CD4-positive, alpha-beta T cell (primary cell): ENCODE measurements around the gene NSFL1C. TPM values are rescaled to one million over a fixed set of nuclear protein-coding genes. Genes with fewer than 3 reads are reported as not detected.
A peak's percentile ranks its signal among the peaks of the same experiment; 100 is the strongest.

Experiments used
- ATAC-seq: fragments of 200-7000 bp; cut with Tn5 transposase; one replicate; pipeline ENCODE4 v1.10.0; 2022; ENCODE audit warnings: mild to moderate bottlenecking; ENCODE audit not compliant: poor library complexity
- CTCF ChIA-PET: fragments of 350-600 bp; sonication (Branson Sonifier 250); formaldehyde crosslinking; loops from one replicate; lab custom pipeline; 2021; ENCODE audit warnings: antibody characterized with exemption, inconsistent platforms; lab: Charles Lee
- POLR2A ChIA-PET: fragments of 350-600 bp; sonication (Branson Sonifier 250); formaldehyde crosslinking; loops from one replicate; lab custom pipeline; 2021; ENCODE audit warnings: antibody characterized with exemption, inconsistent platforms; lab: Charles Lee
- DNase-seq, 14 experiments: peaks; one replicate each; pipeline ENCODE4 v3.0.0-alpha.2; 2013 to 2020; ENCODE audit warnings: mixed read lengths in 2 of 14
- H3K27ac ChIP-seq, 2 donors: one replicate each; pipeline versions ENCODE4 v1.5.1 to v1.7.0; 2013; ENCODE audit warnings: low read length in 2 of 2, low read depth in 1 of 2, mild to moderate bottlenecking in 1 of 2
- H3K27me3 ChIP-seq, 2 experiments: 1 replicate in 1 of 2; 2 replicates in 1 of 2; pipeline versions ENCODE4 v1.6.1 to v1.7.0; 2013; ENCODE audit warnings: low read length in 2 of 2, control low read depth in 1 of 2, mild to moderate bottlenecking in 1 of 2, moderate library complexity in 1 of 2; ENCODE audit not compliant: insufficient read depth in 2 of 2, control insufficient read depth in 1 of 2
- H3K36me3 ChIP-seq: one replicate; pipeline ENCODE4 v1.6.1; 2013; ENCODE audit warnings: low read length, control low read depth; ENCODE audit not compliant: insufficient read depth
- H3K4me1 ChIP-seq: one replicate; pipeline ENCODE4 v1.6.1; 2013; ENCODE audit warnings: low read length, control low read depth; ENCODE audit not compliant: insufficient read depth
- H3K4me3 ChIP-seq: one replicate; pipeline ENCODE4 v1.5.1; 2013; ENCODE audit warnings: mild to moderate bottlenecking, low read length, moderate library complexity
- H3K9me3 ChIP-seq, 2 experiments: 1 replicate in 1 of 2; 2 replicates in 1 of 2; pipeline versions ENCODE4 v1.6.1 to v1.7.0; 2013; ENCODE audit warnings: low read length in 2 of 2, mild to moderate bottlenecking in 2 of 2, control low read depth in 1 of 2, moderate library complexity in 1 of 2; ENCODE audit not compliant: control insufficient read depth in 1 of 2, insufficient read depth in 1 of 2
- H3K27ac Mint-ChIP-seq: one replicate; pipeline ENCODE4 v1.8.0; 2020; ENCODE audit warnings: mixed read lengths
- H3K27me3 Mint-ChIP-seq: one replicate; pipeline ENCODE4 v1.8.0; 2021; ENCODE audit warnings: mixed read lengths
- H3K36me3 Mint-ChIP-seq: one replicate; pipeline ENCODE4 v1.8.0; 2021; ENCODE audit warnings: low read depth, mixed read lengths
- H3K4me1 Mint-ChIP-seq: one replicate; pipeline ENCODE4 v1.8.0; 2021; ENCODE audit warnings: low read depth, mixed read lengths
- H3K4me3 Mint-ChIP-seq: one replicate; pipeline ENCODE4 v1.8.0; 2020; ENCODE audit warnings: mild to moderate bottlenecking, mixed read lengths
- H3K9me3 Mint-ChIP-seq: one replicate; pipeline ENCODE4 v1.8.0; 2020; ENCODE audit warnings: mixed read lengths
- intact Hi-C, 2 experiments: fragments of 100-400 bp; cut with DNase I in 1 of 2; cut with micrococcal nuclease in 1 of 2; formaldehyde crosslinking; loops; one replicate each; pipeline versions ENCODE4 v1.15.1 to v1.9.0; 2023 to 2025; cut with DNase I, micrococcal nuclease
- total RNA-seq, 174 experiments: library from RNA in 2 of 174; stranded (reverse) in 2 of 174; gene quantifications; one replicate each; pipeline ENCODE4 v1.2.3 and lab custom pipeline; 2021 to 2026
- TF ChIP-seq, protein P1 (sequence below): fragments of 200-600 bp; IDR thresholded peaks from one replicate; pipeline ENCODE4 v1.8.0; 2022; ENCODE audit warnings: antibody characterized with exemption, mild to moderate bottlenecking

NSFL1C gene
- total RNA-seq, 2 experiments from 2014 or later: 53.2 to 53.4 TPM

DNA sequence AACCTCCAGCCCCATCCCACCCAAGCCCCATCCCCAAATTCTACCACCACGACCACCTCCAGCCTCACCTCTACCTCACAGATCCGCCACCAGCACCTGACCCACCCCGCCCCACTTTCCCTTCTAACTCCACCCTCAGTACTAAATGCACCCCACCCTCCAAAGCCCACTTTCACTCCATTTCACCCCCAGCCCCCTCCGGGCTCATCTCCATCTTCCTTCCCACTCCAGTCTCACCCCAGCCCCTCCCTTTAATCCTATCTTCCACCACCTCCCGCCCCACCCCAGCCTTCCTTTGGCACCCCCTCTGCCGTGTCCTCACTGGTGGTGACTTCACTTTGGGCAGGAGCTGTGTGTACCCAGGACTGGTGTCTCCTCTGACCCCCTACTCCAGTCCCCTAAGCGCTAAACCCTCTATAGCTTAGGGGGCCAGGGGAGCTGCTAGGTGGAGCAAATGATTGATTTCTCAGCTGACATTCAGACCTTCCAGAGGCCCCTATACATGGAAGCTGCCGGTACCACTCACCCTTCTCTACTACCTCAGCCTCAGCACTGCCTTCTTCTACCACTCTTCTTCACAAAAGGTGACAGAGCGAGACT, 2.8 kb upstream of the NSFL1C start:
- Mint-ChIP-seq H3K27me3 (peaks cover 15% of the 10 kb centered on the region), H3K36me3 (peaks cover 14% of the 10 kb centered on the region), H3K27ac (no peak overlapping the region), H3K4me1 (peaks cover 31% of the 10 kb centered on the region), H3K4me3 (no peak overlapping the region), H3K9me3 (no peaks in the 10 kb centered on the region)
- Histone ChIP-seq H3K4me3 (no peak overlapping the region), H3K27me3 (peaks cover 0 to 5% of the 10 kb centered on the region in 2 experiments), H3K27ac (no peak overlapping the region), H3K4me1 (peaks cover 26% of the 10 kb centered on the region), H3K36me3 (peaks cover under 1% of the 10 kb centered on the region), H3K9me3 (no peaks in the 10 kb centered on the region)
- DNase-seq (no peak), ATAC-seq (no peak)
- TF ChIP-seq, protein P1, sequence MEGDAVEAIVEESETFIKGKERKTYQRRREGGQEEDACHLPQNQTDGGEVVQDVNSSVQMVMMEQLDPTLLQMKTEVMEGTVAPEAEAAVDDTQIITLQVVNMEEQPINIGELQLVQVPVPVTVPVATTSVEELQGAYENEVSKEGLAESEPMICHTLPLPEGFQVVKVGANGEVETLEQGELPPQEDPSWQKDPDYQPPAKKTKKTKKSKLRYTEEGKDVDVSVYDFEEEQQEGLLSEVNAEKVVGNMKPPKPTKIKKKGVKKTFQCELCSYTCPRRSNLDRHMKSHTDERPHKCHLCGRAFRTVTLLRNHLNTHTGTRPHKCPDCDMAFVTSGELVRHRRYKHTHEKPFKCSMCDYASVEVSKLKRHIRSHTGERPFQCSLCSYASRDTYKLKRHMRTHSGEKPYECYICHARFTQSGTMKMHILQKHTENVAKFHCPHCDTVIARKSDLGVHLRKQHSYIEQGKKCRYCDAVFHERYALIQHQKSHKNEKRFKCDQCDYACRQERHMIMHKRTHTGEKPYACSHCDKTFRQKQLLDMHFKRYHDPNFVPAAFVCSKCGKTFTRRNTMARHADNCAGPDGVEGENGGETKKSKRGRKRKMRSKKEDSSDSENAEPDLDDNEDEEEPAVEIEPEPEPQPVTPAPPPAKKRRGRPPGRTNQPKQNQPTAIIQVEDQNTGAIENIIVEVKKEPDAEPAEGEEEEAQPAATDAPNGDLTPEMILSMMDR: no peak
- intact Hi-C loops: loop anchor here in 1 of 2 experiments (5.0 to 10.0 kb wide), 2 partner anchors 635 to 1003 kb away; partner anchors contain the start of genes FAM110A and SNRPB
- ChIA-PET POLR2A (no interaction called here), CTCF (interaction anchor here (1.2 kb wide), 1 partner anchor 308 kb away, joined by 4 read pairs; no protein-coding TSS in a partner anchor)

DNA sequence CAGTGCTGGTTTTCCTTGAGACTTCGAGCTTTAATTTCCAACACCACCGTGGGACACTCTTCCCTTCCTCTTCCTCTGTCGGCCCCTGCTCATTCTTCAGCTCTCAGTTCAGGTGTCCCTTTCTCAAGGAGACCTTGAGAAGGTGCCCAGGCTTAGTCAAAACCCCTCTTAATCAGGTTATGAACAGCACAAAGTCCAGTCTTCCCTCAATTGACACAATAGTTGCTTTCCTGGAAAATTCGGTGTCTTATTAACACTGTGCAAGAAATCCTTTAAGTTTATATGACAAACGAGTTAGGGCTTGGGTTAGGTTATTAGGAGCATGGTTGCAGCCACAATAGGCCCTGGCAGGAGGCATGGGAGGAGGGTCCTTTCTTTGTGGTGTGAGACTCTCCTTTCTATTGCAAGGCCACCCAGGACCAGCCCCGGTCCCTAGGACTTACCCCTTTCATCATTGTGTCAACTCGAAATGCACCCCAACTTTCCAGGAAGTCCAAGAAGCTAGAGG, 1.5 kb upstream of the NSFL1C start:
- H3K36me3 ChIP-seq: peaks cover 13% of the 10 kb centered on the region
- H3K27me3 Mint-ChIP-seq: peaks cover 10% of the 10 kb centered on the region
- ATAC-seq: no peak
- H3K9me3 ChIP-seq: no peaks in the 10 kb centered on the region
- no peak overlapping the region for H3K27ac ChIP-seq
- peaks cover 44% of the 10 kb centered on the region for H3K4me1 Mint-ChIP-seq
- H3K27me3 ChIP-seq: peaks cover 0 to 5% of the 10 kb centered on the region in 2 experiments
- ChIA-PET CTCF (interaction anchor here (0.9 to 1.2 kb wide), 2 partner anchors 309 to 343 kb away, joined by 3 to 4 read pairs; no protein-coding TSS in a partner anchor), POLR2A (interaction anchor here (1.1 kb wide), 1 partner anchor 349 kb away, joined by 5 read pairs; the partner anchor contains the start of gene PSMF1)
- no peaks in the 10 kb centered on the region for H3K9me3 Mint-ChIP-seq
- peak overlapping the region; percentile 88 for H3K4me3 Mint-ChIP-seq
- TF ChIP-seq, protein P1: no peak
- H3K36me3 Mint-ChIP-seq: peaks cover 26% of the 10 kb centered on the region
- no peak for DNase-seq
- peaks cover 34% of the 10 kb centered on the region for H3K4me1 ChIP-seq
- H3K4me3 ChIP-seq: no peak overlapping the region
- intact Hi-C loops: loop anchor here in 1 of 2 experiments (5.0 to 10.0 kb wide), 2 partner anchors 633 to 1004 kb away; partner anchors contain the start of genes FAM110A and SNRPB
- H3K27ac Mint-ChIP-seq: peak overlapping the region; percentile 68

DNA sequence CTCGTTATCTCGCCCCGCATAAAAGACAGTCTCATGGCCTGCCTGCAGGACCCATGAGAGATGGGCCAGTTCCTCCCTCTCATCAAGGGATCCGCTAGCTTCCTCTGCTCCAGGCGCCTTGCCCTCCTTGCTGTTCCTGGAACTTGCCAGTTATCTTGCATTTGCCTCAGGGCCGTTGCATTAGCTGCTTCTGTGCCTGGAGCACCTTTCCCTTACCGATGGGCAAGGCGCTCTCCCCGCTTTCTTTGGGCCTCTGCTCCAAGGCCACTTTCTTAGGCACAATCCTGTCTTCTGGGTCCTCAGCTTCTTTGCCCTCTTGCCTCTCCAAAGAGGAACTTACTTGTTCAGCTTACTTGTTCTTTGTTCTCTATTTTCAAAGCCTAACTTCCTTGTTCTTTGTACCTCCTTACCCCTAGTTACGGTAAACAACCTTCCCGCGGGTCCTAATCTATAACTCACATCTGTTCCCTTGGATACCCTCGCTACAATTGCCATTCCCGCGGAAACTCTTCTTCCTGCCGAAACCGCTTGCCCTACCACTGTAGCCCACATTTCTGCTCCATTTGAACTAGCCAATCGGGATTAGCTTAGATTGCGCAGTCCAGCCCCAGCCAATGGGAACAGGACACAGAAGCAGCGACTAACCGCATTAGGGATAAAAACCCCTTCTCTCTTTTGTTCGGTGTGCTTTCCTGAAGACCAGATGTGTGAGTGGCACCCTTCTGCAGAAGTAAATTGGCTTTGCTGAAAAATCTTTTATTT, 887 bp upstream of the NSFL1C start:
- H3K4me1 ChIP-seq: peaks cover 34% of the 10 kb centered on the region
- H3K27me3 ChIP-seq: peaks cover 0 to 5% of the 10 kb centered on the region in 2 experiments
- Mint-ChIP-seq H3K4me3 (peak overlapping the region; percentile 88), H3K9me3 (no peaks in the 10 kb centered on the region), H3K4me1 (peaks cover 49% of the 10 kb centered on the region), H3K27me3 (peaks cover 10% of the 10 kb centered on the region), H3K27ac (peak overlapping the region; percentile 68), H3K36me3 (peaks cover 33% of the 10 kb centered on the region)
- TF ChIP-seq, protein P1: no peak
- POLR2A ChIA-PET: interaction anchor here (0.6 to 2.3 kb wide), 7 partner anchors 75 to 1003 kb away, joined by 3 to 11 read pairs (median 5); partner anchors contain the start of genes FKBP1A, PSMF1, SNPH and SNRPB
- H3K9me3 ChIP-seq: no peaks in the 10 kb centered on the region
- H3K27ac ChIP-seq: peak overlapping the region; percentile 8 to 41
- CTCF ChIA-PET: interaction anchor here (0.9 to 2.3 kb wide), 12 partner anchors 19 to 634 kb away, joined by 3 to 16 read pairs (median 5); partner anchors contain the start of genes FKBP1A, SDCBP2, SNPH and STK35
- ATAC-seq: no peak
- intact Hi-C loops: loop anchor here (2.0 to 10.0 kb wide), 9 partner anchors 35 to 1005 kb away; partner anchors contain the start of genes FAM110A (in 1 of the 2), FKBP1A (in 1 of the 2), PSMF1 (in 1 of the 2) and SNRPB (in 1 of the 2)
- DNase-seq: peak in 3 of 14 experiments; percentile 19 to 53 (median 40)
- H3K36me3 ChIP-seq: peaks cover 17% of the 10 kb centered on the region
- H3K4me3 ChIP-seq: peak overlapping the region; percentile 37
